Measurements from ENCODE around the gene UNC119B.

The UNC119B gene

GRCh38 chr12:120767071-120768024 lies 57.1 kb downstream of the UNC119B start:
- DNase-seq (ENCODE audit: low read depth) = no peak

- no peak for DNase-seq (ENCODE audit: low read depth)
These were observed 60.8 kb downstream of the UNC119B start for GRCh38 chr12:120771097-120771496.
